ENCODE measurements around the gene SND1.

The SND1 gene

GRCh38 chr7:127980901-127981300 is 328.9 kb downstream of the SND1 start:
- ATAC-seq (ENCODE audit: low read depth) (no peak), DNase-seq (ENCODE audit: low spot score) (no peak)
- Histone ChIP-seq H3K36me3 (ENCODE audit: low read depth) (peaks cover 24% of the 10 kb centered on the region), H3K27me3 (ENCODE audit: insufficient read depth, poor library complexity, severe bottlenecking) (no peaks in the 10 kb centered on the region), H3K27ac (ENCODE audit: poor library complexity, severe bottlenecking) (no peak overlapping the region), H3K9me3 (ENCODE audit: severe bottlenecking) (peaks cover 10% of the 10 kb centered on the region), H3K4me3 (ENCODE audit: severe bottlenecking) (no peak overlapping the region), H3K4me1 (ENCODE audit: insufficient read depth, poor library complexity, severe bottlenecking) (no peaks in the 10 kb centered on the region)
- TF ChIP-seq CTCF (IDR thresholded peaks at IDR 0.05; ENCODE audit: poor library complexity, severe bottlenecking): no peak

- Histone ChIP-seq H3K27me3 (ENCODE audit: insufficient read depth, poor library complexity, severe bottlenecking) (no peaks in the 10 kb centered on the region), H3K27ac (ENCODE audit: poor library complexity, severe bottlenecking) (no peak overlapping the region), H3K9me3 (ENCODE audit: severe bottlenecking) (peaks cover 10% of the 10 kb centered on the region), H3K36me3 (ENCODE audit: low read depth) (peaks cover 18% of the 10 kb centered on the region), H3K4me3 (ENCODE audit: severe bottlenecking) (no peak overlapping the region), H3K4me1 (ENCODE audit: insufficient read depth, poor library complexity, severe bottlenecking) (no peaks in the 10 kb centered on the region)
- no peak for DNase-seq (ENCODE audit: low spot score)
- no peak for TF ChIP-seq CTCF (IDR thresholded peaks at IDR 0.05; ENCODE audit: poor library complexity, severe bottlenecking)
- no peak for ATAC-seq (ENCODE audit: low read depth)
These were observed 330.0 kb downstream of the SND1 start for GRCh38 chr7:127981965-127982364.

GRCh38 chr7:127983804-127984332 is 331.9 kb downstream of the SND1 start:
- Histone ChIP-seq H3K27me3 (ENCODE audit: insufficient read depth, poor library complexity, severe bottlenecking) (no peaks in the 10 kb centered on the region), H3K4me3 (ENCODE audit: severe bottlenecking) (no peak overlapping the region), H3K36me3 (ENCODE audit: low read depth) (peaks cover 5% of the 10 kb centered on the region), H3K4me1 (ENCODE audit: insufficient read depth, poor library complexity, severe bottlenecking) (no peaks in the 10 kb centered on the region), H3K27ac (ENCODE audit: poor library complexity, severe bottlenecking) (no peak overlapping the region), H3K9me3 (ENCODE audit: severe bottlenecking) (peaks cover 5% of the 10 kb centered on the region)
- no peak for TF ChIP-seq CTCF (IDR thresholded peaks at IDR 0.05; ENCODE audit: poor library complexity, severe bottlenecking)
- DNase-seq (ENCODE audit: low spot score): no peak
- ATAC-seq (ENCODE audit: low read depth): peak; percentile 58; the same call in 1 of the 3 replicates

- TF ChIP-seq CTCF (IDR thresholded peaks at IDR 0.05; ENCODE audit: poor library complexity, severe bottlenecking): no peak
- no peaks in the 10 kb centered on the region for H3K27me3 ChIP-seq (ENCODE audit: insufficient read depth, poor library complexity, severe bottlenecking)
- H3K9me3 ChIP-seq (ENCODE audit: severe bottlenecking): no peaks in the 10 kb centered on the region
- ATAC-seq (ENCODE audit: low read depth): no peak
- no peaks in the 10 kb centered on the region for H3K4me1 ChIP-seq (ENCODE audit: insufficient read depth, poor library complexity, severe bottlenecking)
- no peak for DNase-seq (ENCODE audit: low spot score)
- H3K4me3 ChIP-seq (ENCODE audit: severe bottlenecking): no peak overlapping the region
- no peak overlapping the region for H3K27ac ChIP-seq (ENCODE audit: poor library complexity, severe bottlenecking)
- peaks cover 16% of the 10 kb centered on the region for H3K36me3 ChIP-seq (ENCODE audit: low read depth)
These were observed 334.9 kb downstream of the SND1 start for GRCh38 chr7:127986581-127987521.

GRCh38 chr7:127988751-127989150 is 336.8 kb downstream of the SND1 start:
- ATAC-seq (ENCODE audit: low read depth): no peak
- Histone ChIP-seq H3K4me3 (ENCODE audit: severe bottlenecking) (no peak overlapping the region), H3K9me3 (ENCODE audit: severe bottlenecking) (no peaks in the 10 kb centered on the region), H3K36me3 (ENCODE audit: low read depth) (peaks cover 27% of the 10 kb centered on the region), H3K27me3 (ENCODE audit: insufficient read depth, poor library complexity, severe bottlenecking) (no peaks in the 10 kb centered on the region), H3K27ac (ENCODE audit: poor library complexity, severe bottlenecking) (no peak overlapping the region), H3K4me1 (ENCODE audit: insufficient read depth, poor library complexity, severe bottlenecking) (no peaks in the 10 kb centered on the region)
- DNase-seq (ENCODE audit: low spot score): no peak
- no peak for TF ChIP-seq CTCF (IDR thresholded peaks at IDR 0.05; ENCODE audit: poor library complexity, severe bottlenecking)
